GM21737 (cell line): ENCODE measurements around the gene ENOX1.

Source experiments
- ATAC-seq: cut with Tn5 transposase; IDR thresholded peaks from one replicate; pipeline ENCODE4 v1.9.1; 2021; ENCODE audit warnings: mild to moderate bottlenecking, moderate library complexity; ENCODE audit not compliant: unreplicated experiment

The ENOX1 gene

GRCh38 chr13:43555667-43556066 lies 231.1 kb downstream of the ENOX1 start:
- ATAC-seq, result no peak

DNA sequence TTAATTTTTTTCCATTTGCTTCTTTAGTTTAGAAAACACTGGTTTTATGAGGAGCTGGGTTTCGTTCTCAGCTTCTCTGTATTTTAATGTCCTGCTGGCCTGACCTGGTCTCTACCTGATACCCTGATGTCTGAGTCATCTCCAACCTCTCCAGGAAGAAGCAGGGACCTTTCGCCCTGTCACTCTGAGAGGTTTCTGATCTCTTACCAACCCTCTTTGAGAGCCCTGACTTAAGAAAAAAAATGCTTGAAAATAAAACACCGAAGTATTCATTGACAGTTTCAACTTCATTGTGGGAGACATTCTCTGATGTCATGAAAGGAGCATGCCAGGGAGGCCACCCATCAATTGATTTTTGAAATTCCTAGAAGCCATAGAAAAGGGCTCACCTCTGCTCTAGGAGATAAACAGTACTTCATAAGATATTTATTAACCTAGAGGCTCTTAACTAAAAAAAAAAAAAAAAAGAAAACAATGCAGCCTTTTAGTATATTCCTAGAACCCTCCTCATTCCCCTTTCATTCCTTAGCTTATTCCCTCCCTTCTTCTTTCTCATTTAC lies 234.8 kb downstream of the ENOX1 start:
- no peak for ATAC-seq

- ATAC-seq, result no peak
These were observed 240.0 kb downstream of the ENOX1 start for GRCh38 chr13:43546816-43547215.

GRCh38 chr13:43546251-43546650 lies 240.5 kb downstream of the ENOX1 start:
- no peak for ATAC-seq

- ATAC-seq, result no peak
These were observed 241.4 kb downstream of the ENOX1 start for GRCh38 chr13:43545317-43545874.

DNA sequence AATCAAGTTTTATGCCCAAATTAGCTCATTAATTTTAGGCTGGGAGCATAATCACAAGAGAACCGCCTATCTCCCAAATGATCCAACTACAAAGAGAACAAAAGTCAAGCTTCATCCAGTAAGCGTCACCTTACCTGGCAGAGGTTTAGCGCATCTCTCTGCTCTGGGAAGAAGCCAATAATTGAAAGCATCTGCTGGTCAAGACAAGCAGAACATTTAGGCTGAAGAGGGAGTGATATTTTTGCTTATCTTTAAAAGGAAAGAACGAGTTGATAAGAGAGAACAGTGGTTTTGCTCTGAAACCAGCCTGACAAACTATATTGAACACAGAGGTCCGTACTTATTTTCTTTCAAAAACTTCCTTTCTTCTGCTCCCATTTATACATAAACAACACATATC lies 242.1 kb downstream of the ENOX1 start:
- no peak for ATAC-seq

- no peak for ATAC-seq
These were observed 242.8 kb downstream of the ENOX1 start for GRCh38 chr13:43544011-43544410.

DNA sequence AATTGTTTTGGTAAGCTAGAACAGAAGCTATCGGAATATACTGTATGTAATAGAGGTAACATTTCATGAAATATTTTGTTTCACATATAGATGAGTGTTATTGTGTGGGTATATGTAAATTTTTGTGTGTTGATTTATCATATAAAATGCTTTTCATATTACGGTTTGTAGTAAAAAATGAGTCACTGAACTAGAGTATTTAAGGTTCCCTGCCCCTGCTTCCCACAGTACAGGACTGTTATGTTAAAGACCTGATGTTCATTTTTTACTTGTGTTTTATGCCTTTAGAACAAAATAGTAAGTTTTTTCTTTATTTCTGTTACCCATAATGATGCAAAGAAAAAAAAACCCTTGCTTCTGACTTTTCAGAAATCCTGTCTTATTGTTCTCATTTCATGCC lies 243.4 kb downstream of the ENOX1 start:
- no peak for ATAC-seq

DNA sequence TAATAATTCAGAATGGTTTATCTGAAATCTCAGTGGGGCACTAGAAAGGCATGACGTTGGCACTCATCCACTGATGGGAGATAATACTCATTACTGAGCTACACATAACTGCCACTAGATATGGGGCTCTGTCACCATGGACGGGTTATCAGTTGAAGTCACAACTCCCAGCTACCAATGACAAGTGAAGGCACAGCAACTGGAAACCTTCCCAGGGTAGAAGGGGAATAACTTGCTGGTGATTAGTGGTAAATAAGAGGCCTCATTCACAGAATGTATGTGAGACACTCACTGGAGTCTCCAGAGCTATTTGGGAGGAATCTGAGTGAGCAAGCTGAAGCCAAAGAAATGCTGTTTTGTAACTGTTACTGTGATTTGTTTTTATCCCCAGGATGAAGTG lies 249.6 kb downstream of the ENOX1 start:
- ATAC-seq, result no peak

DNA sequence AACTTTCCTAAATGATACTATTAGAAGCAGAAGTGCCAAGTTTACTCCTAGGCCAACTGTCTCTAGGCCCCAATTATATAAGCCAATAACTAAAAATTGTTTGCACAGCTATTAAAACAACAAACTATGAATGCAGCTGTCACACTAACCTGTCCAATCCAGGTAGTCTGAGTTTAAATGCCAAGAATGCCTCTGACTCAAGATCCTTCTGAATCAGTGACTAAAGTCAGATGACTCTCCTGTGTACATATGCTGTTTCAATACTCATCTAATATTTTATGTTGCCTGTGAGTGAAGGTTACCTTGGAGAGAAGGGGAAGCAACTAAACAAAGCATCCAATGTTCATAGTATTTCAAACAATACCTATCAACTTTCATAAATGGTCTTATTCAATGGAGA lies 257.0 kb downstream of the ENOX1 start:
- ATAC-seq, result no peak

GRCh38 chr13:43528992-43529391 lies 257.8 kb downstream of the ENOX1 start:
- no peak for ATAC-seq

DNA sequence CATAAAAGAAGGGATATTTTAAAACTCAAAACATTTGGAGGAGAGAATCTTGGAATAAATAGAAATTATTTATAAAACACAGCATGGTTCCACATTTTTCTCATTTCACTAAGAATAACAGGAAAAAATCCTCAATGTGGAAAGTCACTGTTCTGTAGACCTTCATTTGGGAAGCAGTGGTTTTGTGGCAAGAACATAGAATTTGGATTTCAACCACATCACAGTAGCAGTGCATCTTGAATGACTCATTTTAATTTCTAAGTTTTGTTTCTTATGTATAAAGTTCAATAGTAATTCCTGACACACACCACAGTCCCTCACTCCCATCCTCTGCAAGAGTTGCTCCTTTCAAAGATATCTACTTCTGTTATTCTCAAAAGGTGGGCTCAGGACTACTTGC lies 264.0 kb downstream of the ENOX1 start:
- ATAC-seq, result no peak

DNA sequence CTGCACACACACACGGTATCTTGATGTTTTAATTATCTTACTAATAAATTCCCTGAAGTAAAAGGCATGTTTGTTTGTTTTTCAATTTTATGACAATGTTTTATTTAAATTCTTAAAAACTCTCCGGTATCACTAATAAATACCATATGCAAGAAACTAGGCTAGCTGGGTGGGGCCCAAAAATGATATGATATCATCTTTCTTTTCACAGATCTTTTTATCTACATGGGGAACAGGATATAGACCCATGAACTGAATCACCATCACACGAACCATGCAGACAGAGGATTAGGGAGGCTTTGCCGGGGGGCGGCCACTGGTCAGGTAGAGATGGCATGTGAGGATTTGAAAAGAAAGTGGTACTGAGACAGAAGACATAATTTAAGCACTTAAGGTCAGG lies 266.4 kb downstream of the ENOX1 start:
- no peak for ATAC-seq

- no peak for ATAC-seq
These were observed 267.9 kb downstream of the ENOX1 start for GRCh38 chr13:43518833-43519232.

- ATAC-seq, result no peak
These were observed 270.4 kb downstream of the ENOX1 start for GRCh38 chr13:43516401-43516833.

DNA sequence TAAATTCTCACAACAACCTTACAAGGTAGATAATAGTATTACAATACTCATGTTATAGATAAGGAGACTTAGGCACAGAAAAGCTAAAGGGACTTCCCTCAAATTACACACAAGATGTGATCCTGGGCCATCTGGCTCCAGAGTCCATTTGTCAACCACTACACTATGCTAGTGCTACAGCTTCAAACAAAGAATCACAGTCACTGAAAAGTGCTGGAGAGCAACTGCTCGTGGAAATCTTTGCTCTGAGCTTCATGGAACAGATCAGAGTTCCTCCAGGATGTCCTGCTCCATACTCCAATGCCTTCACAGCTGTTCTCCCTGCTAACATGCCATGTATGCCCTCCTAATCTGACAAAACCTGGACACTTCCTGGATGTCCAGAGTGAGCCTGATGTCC lies 271.2 kb downstream of the ENOX1 start:
- no peak for ATAC-seq

DNA sequence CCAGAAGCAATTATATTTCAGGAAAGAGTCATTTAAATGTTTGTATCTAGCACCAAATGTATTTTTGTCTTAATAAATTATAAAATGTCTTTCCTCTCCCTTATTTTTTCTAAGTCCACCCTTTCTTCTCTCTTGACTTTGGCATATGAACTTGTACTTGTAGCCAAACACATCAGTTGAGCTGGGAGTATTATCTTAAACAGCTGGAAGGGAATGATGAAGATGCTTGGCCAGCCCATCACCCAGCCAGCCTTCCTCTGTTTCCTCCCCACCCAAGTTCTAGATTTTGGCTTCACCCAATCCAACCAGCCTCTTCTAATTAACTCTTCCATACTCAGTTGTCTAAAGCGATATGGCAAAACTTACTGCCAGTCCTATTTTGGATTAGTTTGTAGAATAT lies 272.5 kb downstream of the ENOX1 start:
- no peak for ATAC-seq

DNA sequence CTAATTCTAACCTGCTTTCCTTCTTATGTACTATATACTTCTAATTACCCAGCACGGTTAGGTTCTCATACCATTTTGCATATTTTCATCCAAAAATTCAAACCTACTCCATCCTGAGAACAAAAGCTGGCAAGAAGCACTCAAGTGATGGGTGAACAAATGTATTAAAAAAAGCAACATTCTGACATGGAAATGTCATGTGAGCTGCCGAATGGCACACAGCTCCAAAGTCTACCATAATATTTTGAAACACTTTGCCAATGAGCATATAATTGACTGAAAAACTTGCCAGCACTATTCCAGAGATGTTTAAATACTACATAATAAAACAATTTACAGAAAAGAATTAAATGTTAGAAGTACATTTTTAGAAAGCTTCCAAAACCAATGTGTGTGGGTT lies 274.6 kb downstream of the ENOX1 start:
- ATAC-seq, result no peak

DNA sequence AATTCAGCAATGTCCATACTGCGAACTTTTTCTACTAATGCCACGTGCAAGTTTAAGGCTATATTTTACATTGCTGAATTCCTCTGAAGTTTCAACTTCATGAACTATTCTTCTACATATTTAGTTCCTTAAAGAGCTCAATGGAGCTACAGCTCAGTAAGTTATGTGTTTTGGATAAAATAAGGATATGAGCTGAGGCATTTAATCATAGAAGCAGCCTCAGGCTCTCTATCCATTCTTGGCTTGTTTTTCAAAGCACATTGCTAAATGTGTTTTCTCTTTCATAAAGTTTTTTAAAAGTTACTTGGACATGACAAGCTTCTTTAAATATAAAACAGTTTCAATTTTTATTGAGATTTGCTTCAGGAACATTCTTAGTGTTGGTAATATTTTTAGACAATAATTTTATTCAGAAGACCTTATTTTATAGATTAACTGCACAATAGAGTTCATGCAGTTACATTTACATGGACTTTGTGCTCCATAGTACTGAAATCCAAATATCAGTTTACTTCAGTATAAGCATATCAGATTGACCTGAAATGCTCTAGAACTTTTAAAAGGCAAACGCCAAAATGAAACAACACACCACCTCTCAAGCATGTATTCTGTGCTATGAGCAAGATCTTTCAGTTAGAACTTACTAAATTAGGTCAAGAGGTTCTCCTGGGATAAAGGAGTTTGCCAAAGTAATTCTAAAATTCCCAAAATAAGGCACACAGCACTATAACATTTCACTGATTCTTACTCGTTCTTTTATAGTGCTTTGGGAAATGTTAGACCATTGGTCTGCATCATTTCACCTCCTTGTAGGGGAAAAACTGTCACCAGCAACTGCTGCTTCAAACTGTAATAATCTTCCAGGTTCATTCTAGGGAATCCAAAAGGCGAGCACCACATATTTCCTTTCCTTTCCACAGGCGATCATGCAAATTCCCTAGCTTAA lies 275.5 kb downstream of the ENOX1 start:
- ATAC-seq, result no peak

- no peak for ATAC-seq
These were observed 291.0 kb downstream of the ENOX1 start for GRCh38 chr13:43495732-43496131.

DNA sequence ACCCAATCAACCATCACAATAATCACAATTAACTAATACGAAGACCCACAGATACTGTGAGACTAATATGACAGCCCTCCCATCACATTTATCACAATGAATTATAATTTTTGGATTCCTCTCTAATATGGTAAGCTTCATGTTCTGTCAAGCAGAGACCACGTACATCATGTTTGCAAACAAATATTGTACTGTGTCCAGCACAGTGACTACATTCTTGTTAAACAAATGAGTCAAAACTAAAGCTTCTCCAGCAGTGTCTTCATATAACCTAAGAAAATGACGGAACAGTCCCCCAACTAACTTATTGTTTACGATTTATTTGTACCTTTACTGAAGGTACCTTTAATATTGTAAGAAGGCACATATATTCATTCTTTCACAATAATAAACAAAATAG lies 292.6 kb downstream of the ENOX1 start:
- ATAC-seq, result no peak

- no peak for ATAC-seq
These were observed 293.2 kb downstream of the ENOX1 start for GRCh38 chr13:43493496-43494000.
